Dermis microvascular lymphatic vessel endothelial cell (primary cell): ENCODE measurements around the gene SEMA4D. TPM values are rescaled to one million over a fixed set of nuclear protein-coding genes. Genes with fewer than 3 reads are reported as not detected.
"Not testable (repeated sequence)": the region's sequence is repeated elsewhere in the genome, so short reads cannot be mapped to it uniquely, and the experiment has no call there.

ENCODE experiments used
- DNase-seq, 2 donors: peaks; one replicate each; pipeline versions ENCODE4 v3.0.0 to v3.0.0-alpha.2; 2010; ENCODE audit warnings: low read depth in 2 of 2
- total RNA-seq: library from RNA; depleted of rRNA; stranded (reverse); fragments of >200 nt; gene quantifications from 2 replicates; pipeline ENCODE4 v1.2.1, GENCODE V29; 2014

SEMA4D gene
- total RNA-seq, 1 donor from 2014 or later = 2.3 TPM

GRCh38 chr9:89357331-89358197 lies 140.3 kb downstream of the SEMA4D start:
- DNase-seq = no peak

GRCh38 chr9:89356782-89357181 lies 141.1 kb downstream of the SEMA4D start:
- DNase-seq = no peak

GRCh38 chr9:89354471-89354870 lies 143.4 kb downstream of the SEMA4D start:
- DNase-seq = no peak

- no peak for DNase-seq
Observed at GRCh38 chr9:89353989-89354388, 143.9 kb downstream of the SEMA4D start.

- no peak for DNase-seq
Observed at GRCh38 chr9:89352874-89353649, 144.9 kb downstream of the SEMA4D start.

- no peak for DNase-seq
Observed at GRCh38 chr9:89352451-89352850, 145.5 kb downstream of the SEMA4D start.

GRCh38 chr9:89351584-89352300 lies 146.2 kb downstream of the SEMA4D start:
- DNase-seq = no peak

GRCh38 chr9:89350988-89351557 lies 146.8 kb downstream of the SEMA4D start:
- DNase-seq = no peak

GRCh38 chr9:89349607-89350006 lies 148.3 kb downstream of the SEMA4D start:
- DNase-seq = no peak

GRCh38 chr9:89347651-89348050 lies 150.3 kb downstream of the SEMA4D start:
- no peak for DNase-seq

- DNase-seq = no peak
Observed at GRCh38 chr9:89346696-89347095, 151.2 kb downstream of the SEMA4D start.

- DNase-seq = no peak
Observed at GRCh38 chr9:89345476-89345875, 152.4 kb downstream of the SEMA4D start.

GRCh38 chr9:89343812-89344211 lies 154.1 kb downstream of the SEMA4D start:
- DNase-seq = not testable (repeated sequence)

- DNase-seq = no peak
Observed at GRCh38 chr9:89342948-89343347, 155.0 kb downstream of the SEMA4D start.

- DNase-seq = no peak
Observed at GRCh38 chr9:89342213-89342612, 155.7 kb downstream of the SEMA4D start.

GRCh38 chr9:89340332-89340731 lies 157.6 kb downstream of the SEMA4D start:
- DNase-seq = no peak

- DNase-seq = no peak
Observed at GRCh38 chr9:89339807-89340206, 158.1 kb downstream of the SEMA4D start.

GRCh38 chr9:89330513-89330912 lies 167.4 kb downstream of the SEMA4D start:
- DNase-seq = no peak

GRCh38 chr9:89329917-89330316 lies 168.0 kb downstream of the SEMA4D start:
- no peak for DNase-seq

- peak in 1 of 2 donors; percentile 50 for DNase-seq
Observed at GRCh38 chr9:89328064-89328463, 169.8 kb downstream of the SEMA4D start.

GRCh38 chr9:89325733-89326132 lies 172.2 kb downstream of the SEMA4D start:
- no peak for DNase-seq

GRCh38 chr9:89323390-89323789 lies 174.5 kb downstream of the SEMA4D start:
- peak; percentile 6 to 25 for DNase-seq
